Stimulated activated CD4-positive, alpha-beta T cell treated with anti-CD3 and anti-CD28 coated beads, Interleukin-1b, Interleukin-23, amount 100 ng/mL, for 24 hours (primary cell): ENCODE measurements around the gene PGLYRP2.

ENCODE experiments used
- DNase-seq, 4 experiments: peaks; one replicate each; pipeline ENCODE4 v3.0.0-alpha.2; 2020; ENCODE audit warnings: low read depth in 4 of 4, low spot score in 1 of 4

PGLYRP2 gene

GRCh38 chr19:15427350-15427700 lies 52.0 kb downstream of the PGLYRP2 start:
- DNase-seq: no peak

- DNase-seq: no peak
Measured at GRCh38 chr19:15426485-15427349, 52.6 kb downstream of the PGLYRP2 start.

- no peak for DNase-seq
Measured at GRCh38 chr19:15425321-15425950, 53.9 kb downstream of the PGLYRP2 start.

GRCh38 chr19:15424692-15425272 lies 54.5 kb downstream of the PGLYRP2 start:
- no peak for DNase-seq

GRCh38 chr19:15424121-15424520 lies 55.2 kb downstream of the PGLYRP2 start:
- DNase-seq: no peak

- DNase-seq: no peak
Measured at GRCh38 chr19:15423130-15423529, 56.2 kb downstream of the PGLYRP2 start.

- no peak for DNase-seq
Measured at GRCh38 chr19:15422296-15423075, 56.8 kb downstream of the PGLYRP2 start.

- no peak for DNase-seq
Measured at GRCh38 chr19:15421721-15422260, 57.5 kb downstream of the PGLYRP2 start.

- no peak for DNase-seq
Measured at GRCh38 chr19:15421136-15421695, 58.1 kb downstream of the PGLYRP2 start.

GRCh38 chr19:15419413-15420025 lies 59.8 kb downstream of the PGLYRP2 start:
- DNase-seq: no peak
